Esophagus squamous epithelium (tissue), 4 donors: Measurements from ENCODE around the gene PHOX2B.
"Not testable (repeated sequence)": the region's sequence is repeated elsewhere in the genome, so short reads cannot be mapped to it uniquely, and the experiment has no call there.

Source experiments
- CTCF ChIP-seq, 6 experiments: fragments of 450-650 bp in 4 of 6; fragments of 200-600 bp in 2 of 6; sonication (generic) in 2 of 6; IDR thresholded peaks; one replicate each; pipeline ENCODE4 v1.5.1; 2016 to 2019; ENCODE audit warnings: antibody characterized with exemption in 6 of 6, mild to moderate bottlenecking in 4 of 6, moderate library complexity in 4 of 6
- POLR2A ChIP-seq, 4 donors: fragments of 450-650 bp; IDR thresholded peaks; one replicate each; pipeline ENCODE4 v1.6.1; 2017; ENCODE audit warnings: antibody characterized with exemption in 4 of 4, mild to moderate bottlenecking in 4 of 4, moderate library complexity in 3 of 4

DNA sequence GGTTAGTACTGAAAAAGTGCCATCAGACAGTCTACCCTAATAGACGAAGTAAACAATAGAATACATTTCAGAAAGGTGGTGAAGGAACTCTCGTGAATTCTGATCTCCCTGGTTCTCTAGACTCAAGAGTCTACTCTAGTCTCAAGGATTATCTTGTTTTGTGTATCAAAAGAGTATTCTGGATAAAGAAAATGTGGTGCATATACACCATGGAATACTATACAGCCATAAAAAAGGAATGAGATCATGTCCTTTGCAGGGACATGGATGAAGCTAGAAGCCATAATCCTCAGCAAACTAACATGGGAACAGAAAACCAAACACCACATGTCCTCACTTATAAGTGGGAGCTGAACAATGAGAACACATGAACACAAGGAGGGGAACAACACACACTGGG lies 36.9 kb downstream of the PHOX2B start:
- not testable (repeated sequence) for TF ChIP-seq CTCF, POLR2A (IDR thresholded peaks at IDR 0.05)
